Loucy (cell line): ENCODE results near the gene NUP62.

Source experiments
- H2AFZ ChIP-seq: fragments of 200-600 bp; sonication (generic); 2 replicates; pipeline ENCODE4 v1.6.0; 2016; ENCODE audit warnings: antibody characterized with exemption, mild to moderate bottlenecking, low read length, moderate library complexity
- H3F3A ChIP-seq: fragments of 200-600 bp; 2 replicates; pipeline ENCODE4 v1.6.0; 2016; ENCODE audit warnings: antibody characterized with exemption, low read depth, mild to moderate bottlenecking
- H3K27me3 ChIP-seq: fragments of 200-600 bp; sonication (generic); 2 replicates; pipeline ENCODE4 v1.6.1; 2014; ENCODE audit warnings: low read length, mild to moderate bottlenecking; ENCODE audit not compliant: insufficient read depth, poor library complexity, severe bottlenecking
- H3K36me3 ChIP-seq: fragments of 200-600 bp; sonication (generic); 2 replicates; pipeline ENCODE4 v1.6.1; 2016; ENCODE audit warnings: low read length; ENCODE audit not compliant: insufficient read depth
- H3K4me1 ChIP-seq: fragments of 200-600 bp; sonication (generic); 2 replicates; pipeline ENCODE4 v1.5.1; 2014; ENCODE audit warnings: low read length, mild to moderate bottlenecking; ENCODE audit not compliant: insufficient read depth, poor library complexity, severe bottlenecking
- H3K4me2 ChIP-seq: fragments of 200-600 bp; sonication (generic); 2 replicates; pipeline ENCODE4 v1.6.0; 2014; ENCODE audit warnings: antibody characterized with exemption, low read length, low read depth, mild to moderate bottlenecking; ENCODE audit not compliant: poor library complexity, severe bottlenecking
- H3K4me3 ChIP-seq: fragments of 200-600 bp; sonication (generic); 2 replicates; pipeline ENCODE4 v1.5.1; 2014; ENCODE audit warnings: low read length, mild to moderate bottlenecking, mixed read lengths; ENCODE audit not compliant: poor library complexity, severe bottlenecking
- H3K79me2 ChIP-seq: fragments of 200-600 bp; sonication (generic); 2 replicates; pipeline ENCODE4 v1.6.1; 2014; ENCODE audit warnings: low read length; ENCODE audit not compliant: insufficient read depth
- H3K9ac ChIP-seq: fragments of 200-600 bp; sonication (generic); 2 replicates; pipeline ENCODE4 v1.6.0; 2014; ENCODE audit warnings: mild to moderate bottlenecking, low read depth, low read length, moderate library complexity; ENCODE audit not compliant: poor library complexity, severe bottlenecking
- H3K9me2 ChIP-seq: fragments of 200-600 bp; sonication (generic); replicated peaks from 2 replicates; pipeline ENCODE4 v1.6.1; 2016; ENCODE audit warnings: low read depth, low read length, mixed read lengths
- H3K9me3 ChIP-seq: fragments of 200-600 bp; sonication (generic); 2 replicates; pipeline ENCODE4 v1.6.1; 2014; ENCODE audit warnings: mild to moderate bottlenecking, antibody characterized with exemption, low read length, low read depth; ENCODE audit not compliant: insufficient read depth
- H4K20me1 ChIP-seq: fragments of 200-600 bp; sonication (generic); 2 replicates; pipeline ENCODE4 v1.6.0; 2014; ENCODE audit warnings: antibody characterized with exemption, low read length, mild to moderate bottlenecking; ENCODE audit not compliant: insufficient read depth, poor library complexity, severe bottlenecking
- EZH2phosphoT487 ChIP-seq: fragments of 200-600 bp; IDR thresholded peaks from 2 replicates; pipeline ENCODE4 v1.6.1; 2018; ENCODE audit warnings: antibody characterized with exemption, mild to moderate bottlenecking, moderate library complexity, borderline replicate concordance
- TF ChIP-seq, protein P1 (sequence below): fragments of 200-600 bp; sonication (generic); conservative IDR thresholded peaks from 2 replicates; pipeline ENCODE4 v1.5.1; 2014; ENCODE audit warnings: mild to moderate bottlenecking, antibody characterized with exemption, low read length

NUP62 gene

DNA sequence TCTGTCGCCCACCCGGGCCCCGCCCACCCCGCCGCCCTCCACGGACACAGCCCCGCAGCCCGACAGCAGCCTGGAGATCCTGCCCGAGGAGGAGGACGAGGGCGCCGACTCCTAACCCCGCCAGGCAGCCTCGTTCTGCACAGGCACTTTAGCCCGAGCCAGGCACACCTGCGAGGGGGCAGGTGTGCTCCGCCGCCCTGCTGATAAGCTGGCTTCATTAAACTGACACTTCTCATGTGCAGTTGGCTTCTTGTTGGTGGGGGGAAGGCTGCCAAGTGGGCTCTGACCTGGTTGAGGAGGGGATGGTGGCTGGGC lies 40.8 kb downstream of the NUP62 start:
- Histone ChIP-seq H3K4me2 (no peak overlapping the region), H3K79me2 (no peaks in the 10 kb centered on the region), H3K36me3 (peaks cover 7% of the 10 kb centered on the region; the same call in 1 of the 2 replicates), H3K27me3 (no peaks in the 10 kb centered on the region), H4K20me1 (no peaks in the 10 kb centered on the region), H2AFZ (no peak overlapping the region), H3K9me3 (no peaks in the 10 kb centered on the region), H3K4me1 (no peaks in the 10 kb centered on the region), H3F3A (no peaks in the 10 kb centered on the region), H3K4me3 (no peak overlapping the region), H3K9me2 (no peaks in the 10 kb centered on the region), H3K9ac (no peak overlapping the region)
- no peak for TF ChIP-seq EZH2phosphoT487
- TF ChIP-seq, protein P1, sequence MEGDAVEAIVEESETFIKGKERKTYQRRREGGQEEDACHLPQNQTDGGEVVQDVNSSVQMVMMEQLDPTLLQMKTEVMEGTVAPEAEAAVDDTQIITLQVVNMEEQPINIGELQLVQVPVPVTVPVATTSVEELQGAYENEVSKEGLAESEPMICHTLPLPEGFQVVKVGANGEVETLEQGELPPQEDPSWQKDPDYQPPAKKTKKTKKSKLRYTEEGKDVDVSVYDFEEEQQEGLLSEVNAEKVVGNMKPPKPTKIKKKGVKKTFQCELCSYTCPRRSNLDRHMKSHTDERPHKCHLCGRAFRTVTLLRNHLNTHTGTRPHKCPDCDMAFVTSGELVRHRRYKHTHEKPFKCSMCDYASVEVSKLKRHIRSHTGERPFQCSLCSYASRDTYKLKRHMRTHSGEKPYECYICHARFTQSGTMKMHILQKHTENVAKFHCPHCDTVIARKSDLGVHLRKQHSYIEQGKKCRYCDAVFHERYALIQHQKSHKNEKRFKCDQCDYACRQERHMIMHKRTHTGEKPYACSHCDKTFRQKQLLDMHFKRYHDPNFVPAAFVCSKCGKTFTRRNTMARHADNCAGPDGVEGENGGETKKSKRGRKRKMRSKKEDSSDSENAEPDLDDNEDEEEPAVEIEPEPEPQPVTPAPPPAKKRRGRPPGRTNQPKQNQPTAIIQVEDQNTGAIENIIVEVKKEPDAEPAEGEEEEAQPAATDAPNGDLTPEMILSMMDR: no peak

DNA sequence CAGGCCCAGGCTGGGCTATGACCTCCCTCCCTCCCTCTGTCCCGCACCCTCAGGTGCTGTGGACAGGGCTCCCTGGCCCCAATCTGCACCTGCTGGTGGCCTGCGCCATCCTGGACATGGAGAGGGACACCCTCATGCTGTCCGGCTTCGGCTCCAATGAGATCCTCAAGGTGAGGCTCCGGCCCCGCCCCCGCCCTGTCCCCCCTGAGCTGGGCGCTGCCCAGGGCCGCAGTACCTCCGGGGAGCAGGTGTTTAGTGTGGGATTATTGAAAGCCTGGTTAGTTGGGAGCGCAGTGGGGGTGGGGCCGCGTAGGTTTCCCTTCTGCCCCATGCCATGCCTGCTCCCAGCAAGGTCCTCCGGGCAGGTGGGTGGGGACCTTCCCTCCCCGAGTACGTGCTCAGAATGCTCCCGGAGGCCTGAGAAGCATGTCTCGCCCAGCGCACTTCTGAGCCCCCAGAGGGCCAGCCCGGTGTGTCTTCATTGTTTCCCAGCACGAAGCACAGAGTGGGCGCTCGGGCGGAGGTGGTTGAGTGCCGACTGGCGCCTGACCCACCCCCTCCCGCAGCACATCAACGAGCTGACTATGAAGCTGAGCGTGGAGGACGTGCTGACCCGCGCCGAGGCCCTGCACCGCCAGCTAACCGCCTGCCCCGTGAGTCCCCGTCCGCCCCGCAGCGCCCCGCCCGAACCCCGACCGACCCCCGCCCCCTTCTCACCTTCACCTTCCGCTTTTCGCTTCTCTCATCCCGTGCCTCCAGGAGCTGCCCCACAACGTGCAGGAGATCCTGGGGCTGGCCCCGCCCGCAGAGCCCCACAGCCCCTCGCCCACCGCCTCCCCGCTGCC lies 41.4 kb downstream of the NUP62 start:
- Histone ChIP-seq H3K4me2 (no peak overlapping the region), H3F3A (no peaks in the 10 kb centered on the region), H3K79me2 (no peaks in the 10 kb centered on the region), H3K4me3 (no peak overlapping the region), H2AFZ (no peak overlapping the region), H3K36me3 (peaks cover 10% of the 10 kb centered on the region; the same call in 1 of the 2 replicates), H4K20me1 (no peaks in the 10 kb centered on the region), H3K4me1 (no peaks in the 10 kb centered on the region), H3K9ac (no peak overlapping the region), H3K27me3 (no peaks in the 10 kb centered on the region), H3K9me2 (no peaks in the 10 kb centered on the region), H3K9me3 (no peaks in the 10 kb centered on the region)
- TF ChIP-seq, protein P1: no peak
- no peak for TF ChIP-seq EZH2phosphoT487

DNA sequence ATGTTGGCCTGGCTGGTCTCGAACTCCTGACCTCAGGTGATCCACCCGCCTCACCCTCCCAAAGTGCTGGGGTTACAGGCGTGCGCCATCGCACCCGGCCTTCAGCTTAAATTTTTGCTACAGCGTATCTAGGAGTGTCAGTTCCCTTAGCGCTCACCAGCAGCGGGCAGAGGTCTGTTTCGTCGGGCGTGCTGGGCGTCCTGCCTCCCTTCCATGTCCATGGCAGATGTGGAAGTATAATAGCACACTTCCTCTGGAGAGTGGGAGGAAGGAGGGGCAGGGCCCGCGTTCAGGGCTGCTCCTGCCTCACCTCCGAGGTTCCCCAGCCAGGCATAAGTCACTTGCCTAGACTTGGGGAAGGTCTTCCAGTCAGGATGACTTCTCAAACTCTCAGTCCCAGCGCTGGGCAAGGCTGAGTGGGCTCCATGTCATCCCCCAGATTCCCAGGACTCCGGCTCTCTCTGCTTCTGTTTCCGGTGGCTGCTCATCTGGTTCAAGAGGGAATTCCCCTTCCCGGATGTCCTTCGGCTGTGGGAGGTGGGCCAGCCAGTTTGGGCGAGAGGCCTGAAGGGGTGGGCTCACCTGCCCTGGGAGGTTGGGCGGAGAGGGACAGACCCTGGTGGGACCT lies 42.2 kb downstream of the NUP62 start:
- peaks cover 12% of the 10 kb centered on the region; the same call in 1 of the 2 replicates for H3K36me3 ChIP-seq
- H2AFZ ChIP-seq: no peak overlapping the region
- no peaks in the 10 kb centered on the region for H3K9me2 ChIP-seq
- H3K4me3 ChIP-seq: no peak overlapping the region
- H3F3A ChIP-seq: no peaks in the 10 kb centered on the region
- H3K4me1 ChIP-seq: no peaks in the 10 kb centered on the region
- no peak overlapping the region for H3K9ac ChIP-seq
- TF ChIP-seq, protein P1: no peak
- no peak for TF ChIP-seq EZH2phosphoT487
- no peak overlapping the region for H3K4me2 ChIP-seq
- H3K79me2 ChIP-seq: no peaks in the 10 kb centered on the region
- H3K9me3 ChIP-seq: no peaks in the 10 kb centered on the region
- H3K27me3 ChIP-seq: no peaks in the 10 kb centered on the region
- no peaks in the 10 kb centered on the region for H4K20me1 ChIP-seq
